HG02840 (cell line): ENCODE results near the gene ZNF695.
"Not testable (repeated sequence)": the region's sequence is repeated elsewhere in the genome, so short reads cannot be mapped to it uniquely, and the experiment has no call there.

Experiments used
- ATAC-seq: cut with Tn5 transposase; IDR thresholded peaks from one replicate; pipeline ENCODE4 v1.9.1; 2021; ENCODE audit warnings: mild to moderate bottlenecking, moderate library complexity, moderate number of reproducible peaks; ENCODE audit not compliant: unreplicated experiment, low FRiP score

Gene ZNF695

DNA sequence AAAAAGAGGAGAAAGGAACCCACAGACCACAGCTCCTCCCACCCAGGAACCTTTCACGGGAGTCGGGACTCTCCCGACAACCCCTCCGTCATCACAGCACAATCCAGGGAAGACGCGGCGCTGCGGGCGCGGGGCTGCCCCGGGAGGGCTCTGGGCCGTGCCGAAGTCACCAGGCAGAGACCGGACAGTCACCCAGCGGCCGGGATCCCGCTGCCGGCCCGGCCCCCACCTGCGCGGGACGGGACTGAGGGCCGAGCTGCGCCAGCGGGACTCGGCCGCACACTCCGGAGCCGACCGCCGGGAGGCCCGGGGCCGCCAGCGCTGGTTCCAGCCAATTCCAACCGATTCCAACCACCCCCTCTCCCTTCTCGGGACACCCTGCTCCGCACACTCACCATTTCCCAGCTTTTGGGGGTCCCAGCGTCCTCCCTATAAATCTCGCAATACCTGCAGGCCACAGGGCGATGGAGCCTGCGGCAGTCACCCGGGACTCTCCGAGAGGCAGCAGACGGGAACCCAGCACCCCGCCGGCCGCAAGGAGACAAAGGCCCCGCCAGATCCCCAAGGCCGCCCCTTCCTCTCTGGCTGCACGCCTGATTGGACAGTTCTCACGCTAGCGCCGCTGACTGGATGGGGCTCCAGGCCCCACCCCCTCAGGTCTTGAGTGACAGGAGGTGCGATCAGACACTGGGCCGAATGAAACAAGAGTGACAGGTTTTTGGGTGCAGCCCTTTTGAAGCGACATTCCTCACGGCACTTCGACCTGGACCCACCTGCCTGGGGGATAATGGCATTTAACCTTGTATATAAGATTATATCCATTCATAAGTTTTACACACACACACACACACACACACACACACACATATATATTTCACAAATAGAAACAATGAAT, at the start of gene ZNF695:
Gene ZNF695, minus strand, starts transcription at position 547 of the 895 bp plus-strand sequence. Its CDS starts 149 bp downstream, at position 398.
- ATAC-seq = peak; percentile 95

- ATAC-seq = no peak
These were observed 48.2 kb upstream of the ZNF695 start for GRCh38 chr1:247056071-247056470.

- no peak for ATAC-seq
These were observed 47.1 kb upstream of the ZNF695 start for GRCh38 chr1:247054992-247055415.

GRCh38 chr1:247047702-247048101, 39.8 kb upstream of the ZNF695 start:
- ATAC-seq = no peak

GRCh38 chr1:247047260-247047659, 39.4 kb upstream of the ZNF695 start:
- ATAC-seq = no peak

- ATAC-seq = no peak
These were observed 35.5 kb upstream of the ZNF695 start for GRCh38 chr1:247043406-247043805.

GRCh38 chr1:247037511-247038320, 29.9 kb upstream of the ZNF695 start:
- no peak for ATAC-seq

- not testable (repeated sequence) for ATAC-seq
These were observed 24.4 kb upstream of the ZNF695 start for GRCh38 chr1:247032306-247032705.

DNA sequence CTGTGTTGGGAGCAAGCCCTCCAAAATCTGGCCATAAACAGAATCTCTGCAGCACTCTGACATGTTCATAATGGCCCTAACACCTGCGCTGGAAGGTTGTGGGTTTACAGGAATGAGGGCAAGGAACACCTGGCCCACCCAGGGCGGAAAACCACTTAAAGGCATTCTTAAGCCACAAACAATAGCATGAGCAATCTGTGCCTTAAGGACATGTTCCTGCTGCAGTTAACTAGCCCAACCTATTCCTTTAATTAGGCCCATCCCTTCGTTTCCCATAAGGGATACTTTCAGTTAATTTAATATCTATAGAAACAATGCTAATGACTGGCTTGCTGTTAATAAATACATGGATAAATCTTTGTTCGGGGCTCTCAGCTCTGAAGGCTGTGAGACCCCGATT, 16.8 kb upstream of the ZNF695 start:
- ATAC-seq = not testable (repeated sequence)

- ATAC-seq = no peak
These were observed 5.5 kb upstream of the ZNF695 start for GRCh38 chr1:247013391-247013790.

- no peak for ATAC-seq
These were observed 546 bp upstream of the ZNF695 start for GRCh38 chr1:247008406-247008799.

- ATAC-seq = not testable (repeated sequence)
These were observed 3.8 kb downstream of the ZNF695 start for GRCh38 chr1:247004081-247004480.

DNA sequence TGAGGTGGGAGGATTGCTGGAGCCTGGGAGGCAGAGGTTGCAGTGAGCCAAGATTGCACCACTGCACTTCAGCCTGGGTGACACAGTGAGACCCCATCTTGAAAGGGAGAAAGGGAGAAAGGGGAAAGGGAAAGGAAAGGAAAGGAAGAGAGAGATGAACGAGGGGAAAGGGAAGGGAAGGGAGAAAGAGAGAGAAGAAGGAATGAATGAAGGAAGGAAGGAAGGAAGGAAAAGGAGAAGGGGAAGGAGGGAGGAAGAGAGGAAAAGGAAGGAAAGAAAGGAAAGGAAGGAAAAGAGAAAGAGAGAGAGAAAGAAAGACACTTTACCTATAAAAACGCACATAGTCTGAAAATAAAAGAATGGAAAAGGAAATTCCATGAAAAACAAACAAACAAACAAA, 18.0 kb downstream of the ZNF695 start:
- no peak for ATAC-seq

- no peak for ATAC-seq
These were observed 19.5 kb downstream of the ZNF695 start for GRCh38 chr1:246988316-246988715.

DNA sequence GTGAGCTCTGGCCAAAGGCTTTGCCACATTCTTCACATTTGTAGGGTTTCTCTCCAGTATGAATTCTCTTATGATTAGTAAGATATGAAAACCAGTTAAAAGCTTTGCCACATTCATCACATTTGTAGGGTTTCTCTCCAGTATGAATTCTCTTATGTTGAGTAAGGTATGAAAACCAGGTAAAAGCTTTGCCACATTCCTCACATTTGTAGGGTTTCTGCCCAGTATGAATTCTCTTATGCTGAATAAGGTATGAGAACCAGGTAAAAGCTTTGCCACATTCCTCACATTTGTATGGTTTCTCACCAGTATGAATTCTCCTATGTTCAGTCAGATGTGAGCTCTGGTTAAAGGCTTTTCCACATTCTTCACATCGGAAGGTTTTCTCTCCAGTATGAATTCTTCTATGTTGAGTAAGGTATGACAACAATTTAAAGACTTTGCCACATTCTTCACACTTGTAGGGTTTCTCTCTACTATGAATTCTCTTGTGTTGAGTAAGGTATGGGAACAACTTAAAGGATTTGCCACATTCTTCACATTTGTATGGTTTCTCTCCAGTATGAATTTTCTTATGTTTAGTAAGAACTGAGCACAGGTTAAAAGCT, 20.7 kb downstream of the ZNF695 start:
- no peak for ATAC-seq

GRCh38 chr1:246978785-246979184, 29.1 kb downstream of the ZNF695 start:
- ATAC-seq = no peak

GRCh38 chr1:246978281-246978680, 29.6 kb downstream of the ZNF695 start:
- ATAC-seq = no peak

DNA sequence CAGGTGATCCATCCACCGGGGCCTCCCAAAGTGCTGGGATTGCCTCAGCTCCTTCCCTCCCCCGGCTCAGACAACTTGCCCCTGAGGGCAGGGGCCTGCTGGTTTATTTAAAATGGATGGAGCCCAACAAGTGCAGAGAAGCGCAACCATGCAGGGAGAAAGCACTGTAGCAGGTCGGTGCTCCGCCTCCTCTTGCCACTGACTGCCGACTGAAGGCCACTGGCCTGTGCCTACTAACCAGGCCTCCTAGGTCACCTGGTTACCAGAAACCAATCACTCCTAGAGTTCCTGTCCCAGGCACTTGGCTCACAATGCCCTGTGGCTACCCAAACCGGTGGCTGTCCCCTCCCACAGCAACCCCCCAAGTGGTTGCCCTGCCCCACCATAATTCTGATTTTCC, 35.9 kb downstream of the ZNF695 start:
- no peak for ATAC-seq

DNA sequence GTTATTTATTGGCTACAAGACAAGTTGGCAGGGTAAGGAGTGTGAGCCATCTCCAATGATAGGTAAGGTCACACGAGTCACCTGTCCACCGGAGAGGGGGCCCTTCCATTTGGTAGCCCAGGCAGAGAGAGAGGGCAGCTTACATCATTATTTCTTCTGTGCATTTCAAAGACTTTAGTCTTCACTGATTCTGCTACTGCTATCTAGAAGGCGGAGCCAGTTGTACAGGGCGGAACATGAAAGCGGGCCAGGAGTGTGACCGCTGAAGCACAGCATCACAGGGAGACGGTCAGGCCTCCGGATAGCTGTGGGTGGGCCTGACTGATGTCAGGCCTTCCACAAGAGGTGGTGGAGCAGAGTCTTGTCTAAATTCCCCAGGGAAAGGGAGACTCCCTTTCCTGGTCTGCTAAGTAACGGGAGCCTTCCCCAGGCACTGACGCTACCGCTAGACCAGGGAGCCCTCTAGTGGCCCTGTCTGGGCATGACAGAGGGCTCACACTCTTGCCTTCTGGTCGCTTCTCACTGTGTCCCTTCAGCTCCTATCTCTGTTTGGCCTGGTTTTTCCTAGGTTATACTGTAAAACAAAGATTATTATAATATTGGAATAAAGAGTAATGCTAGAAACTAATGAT, 36.7 kb downstream of the ZNF695 start:
- no peak for ATAC-seq

GRCh38 chr1:246969621-246970020, 38.2 kb downstream of the ZNF695 start:
- no peak for ATAC-seq
